ENCODE measurements around the gene TSHZ2.

The TSHZ2 gene

DNA sequence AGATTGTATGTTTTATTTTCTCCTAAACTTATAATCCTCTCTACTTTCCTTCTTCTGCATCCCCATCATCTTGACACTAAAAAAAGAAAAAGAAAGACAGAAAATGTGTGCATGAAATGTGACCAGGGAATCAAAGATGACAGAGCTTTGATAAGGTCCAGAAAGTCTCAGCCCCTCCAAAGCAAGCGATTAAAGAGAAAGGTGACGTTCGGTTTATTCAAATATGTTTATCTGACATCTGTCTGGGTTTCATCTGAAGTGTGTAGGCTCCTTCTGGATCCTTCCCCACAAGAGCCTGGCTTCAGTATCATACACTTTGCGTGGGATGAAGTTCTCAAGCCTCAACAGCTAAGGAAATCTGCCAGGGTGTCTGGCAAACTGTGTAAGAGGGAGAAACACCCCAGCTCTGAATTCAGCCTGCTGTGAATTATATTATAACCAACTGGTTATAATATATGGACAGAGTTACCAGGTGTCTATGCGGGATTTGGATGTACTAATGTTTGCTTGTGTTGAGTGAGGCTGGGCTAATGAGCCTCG, 358.5 kb downstream of the TSHZ2 start:
- DNase-seq: no peak

DNA sequence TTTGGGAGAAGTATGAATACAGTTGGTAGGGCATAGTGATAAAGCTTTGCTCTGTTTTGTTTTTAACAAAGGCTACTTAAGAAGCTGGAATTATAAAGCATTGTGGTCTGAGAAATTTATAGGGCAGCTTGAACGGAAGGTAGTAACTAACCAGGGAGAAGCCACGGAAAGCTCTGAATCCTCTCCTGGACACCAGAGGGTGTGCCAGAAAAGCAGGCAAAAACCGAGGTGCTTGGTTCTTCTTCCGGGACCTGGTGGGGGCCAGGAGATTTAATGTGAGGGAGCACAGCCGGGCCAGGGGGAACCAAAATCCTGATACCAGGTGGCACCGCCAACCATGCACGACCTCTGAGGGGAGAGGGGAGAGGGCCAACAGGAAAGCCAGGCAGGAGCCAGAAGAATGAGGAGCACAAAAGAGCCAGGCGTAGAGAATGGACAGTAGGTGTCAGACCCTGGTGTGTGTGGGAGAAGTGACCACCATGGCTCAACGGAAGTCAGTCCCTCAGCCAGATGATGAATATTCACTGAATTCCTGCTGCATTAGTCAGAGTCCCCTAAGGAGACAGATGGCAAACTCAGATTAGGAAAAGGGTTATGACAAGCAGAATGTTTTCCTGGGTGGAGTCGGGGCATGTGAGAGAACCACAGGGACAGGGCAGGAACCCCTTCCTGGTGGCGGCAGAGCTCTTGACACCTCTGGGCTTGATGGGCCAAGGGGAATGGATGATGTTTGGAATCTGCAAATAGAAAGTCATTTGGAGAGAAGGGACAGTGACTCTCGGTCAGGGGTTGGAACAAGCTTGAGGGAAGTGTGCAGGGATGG, 359.2 kb downstream of the TSHZ2 start:
- no peak for DNase-seq

DNA sequence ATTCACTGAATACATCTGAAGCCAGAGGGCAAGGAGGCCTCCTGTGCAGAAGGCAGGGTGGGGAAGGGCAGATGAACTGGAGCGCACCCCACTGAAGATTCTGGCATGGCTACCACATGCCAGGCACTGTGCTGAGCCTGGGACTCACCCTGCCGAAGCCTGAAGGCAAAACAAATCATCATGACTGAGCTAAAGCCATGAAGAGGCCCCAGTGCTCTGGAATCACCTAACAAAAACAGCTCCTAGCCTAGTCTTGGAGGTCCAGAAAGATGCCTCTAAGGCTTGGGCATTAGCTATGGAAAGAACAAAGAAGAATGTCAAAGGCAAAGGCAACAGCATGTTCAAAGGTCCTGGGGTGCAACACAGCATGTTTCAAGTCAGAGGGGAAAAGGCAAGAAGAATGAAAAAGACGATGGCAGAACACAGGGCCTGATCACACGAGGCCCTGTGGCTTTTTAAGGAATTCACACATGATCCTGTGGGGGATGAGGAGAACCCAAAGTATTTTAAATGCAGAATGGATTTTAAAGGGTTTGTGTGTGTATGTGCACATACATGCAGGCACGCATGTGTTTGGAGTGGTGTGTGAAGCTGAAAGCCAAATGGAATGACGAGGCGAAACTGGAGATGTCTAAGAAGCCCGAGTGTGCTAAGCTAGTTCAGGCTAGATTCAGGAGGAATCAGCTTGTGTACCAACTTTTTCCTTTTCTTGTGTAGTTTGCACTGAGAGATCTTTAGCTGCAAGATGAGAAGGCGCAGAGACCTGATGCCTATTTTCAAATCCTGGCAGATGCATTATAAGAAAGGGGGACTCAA, 360.1 kb downstream of the TSHZ2 start:
- no peak for DNase-seq

DNA sequence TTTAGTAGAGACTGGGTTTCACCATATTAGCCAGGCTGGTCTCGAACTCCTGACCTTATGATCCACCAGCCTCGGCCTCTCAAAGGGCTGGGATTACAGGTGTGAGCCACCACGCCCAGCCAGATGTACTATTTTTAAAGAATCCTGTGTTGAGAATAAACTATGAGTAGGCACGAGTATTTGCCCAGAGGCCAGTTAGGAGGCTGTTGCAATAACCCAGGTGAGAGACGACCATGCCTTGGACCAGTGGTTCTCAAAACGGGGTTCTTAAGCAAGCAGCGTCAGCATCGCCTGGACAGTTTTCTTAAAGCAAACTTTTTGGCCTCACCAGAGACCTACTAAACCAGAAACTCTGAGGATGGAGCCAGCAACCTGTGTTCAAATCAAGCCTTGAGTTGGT, 362.7 kb downstream of the TSHZ2 start:
- DNase-seq: no peak

DNA sequence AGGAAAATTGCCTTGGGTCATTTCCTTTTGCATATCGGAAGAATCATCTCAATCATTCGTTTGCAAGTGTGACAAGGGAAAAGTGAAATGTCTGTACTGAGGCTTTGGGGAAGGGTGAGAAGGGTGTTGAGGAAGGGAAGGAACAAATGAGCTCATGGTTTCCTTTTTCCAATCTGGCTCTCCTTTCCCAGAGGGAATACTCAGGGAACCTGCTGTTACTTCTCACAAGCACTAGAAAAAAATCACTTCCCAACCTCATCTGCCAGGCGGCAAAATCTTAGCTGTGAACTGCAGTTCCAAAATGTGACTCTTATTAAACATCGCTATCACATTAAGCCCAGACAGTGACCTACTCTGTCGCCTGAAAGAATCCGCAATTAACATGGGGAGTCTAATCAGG, 363.4 kb downstream of the TSHZ2 start:
- DNase-seq: no peak

DNA sequence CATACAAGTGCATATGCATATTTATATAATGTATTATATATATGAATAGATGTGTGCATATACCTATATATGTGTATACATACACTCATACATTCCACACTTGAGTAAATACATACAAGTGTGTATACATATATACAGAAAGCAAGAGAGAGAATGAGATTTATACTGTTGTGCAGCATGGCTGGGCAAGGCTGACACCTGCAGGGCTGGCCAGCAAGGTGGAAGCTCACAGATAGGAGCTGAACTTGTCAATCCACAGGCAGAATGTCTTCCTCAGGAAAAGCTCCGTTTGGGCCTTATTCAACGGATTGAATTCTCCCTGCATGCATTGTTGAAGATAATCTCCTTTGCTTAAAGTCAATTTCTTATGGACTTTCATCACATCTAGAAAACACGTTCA, 364.7 kb downstream of the TSHZ2 start:
- no peak for DNase-seq

DNA sequence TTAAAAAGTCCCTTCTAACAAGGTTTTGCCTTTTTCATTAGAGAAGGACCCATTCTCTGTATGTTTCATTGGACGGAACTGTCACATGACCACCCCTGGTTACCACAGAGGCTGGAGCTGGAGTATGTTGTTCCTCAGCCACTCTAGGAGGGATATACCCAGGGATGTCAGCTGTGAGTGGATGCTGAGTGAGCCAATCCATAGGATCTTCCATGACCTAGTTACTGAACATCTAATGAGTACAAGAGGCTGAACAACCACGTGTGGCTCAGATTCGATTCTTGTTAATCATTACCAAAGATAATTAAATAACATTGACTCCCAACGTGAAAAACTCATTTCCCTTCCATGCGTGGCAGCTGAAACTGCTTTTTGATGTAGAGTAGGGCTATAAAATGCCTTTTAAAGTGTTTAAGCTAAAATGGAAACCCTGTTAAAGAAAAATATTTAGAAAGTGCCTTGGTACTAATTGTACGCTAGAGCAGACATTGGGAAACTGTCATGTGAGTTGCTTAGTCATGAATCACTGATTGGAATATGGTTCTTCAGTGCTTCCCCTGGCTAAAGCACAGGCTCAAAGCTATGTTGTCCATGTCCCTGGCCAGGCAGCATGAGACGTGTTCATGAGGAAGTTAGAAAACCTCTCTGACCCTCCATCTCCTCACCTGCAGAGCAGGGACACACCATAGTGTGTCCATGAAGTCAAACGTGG, 365.4 kb downstream of the TSHZ2 start:
- DNase-seq: no peak

DNA sequence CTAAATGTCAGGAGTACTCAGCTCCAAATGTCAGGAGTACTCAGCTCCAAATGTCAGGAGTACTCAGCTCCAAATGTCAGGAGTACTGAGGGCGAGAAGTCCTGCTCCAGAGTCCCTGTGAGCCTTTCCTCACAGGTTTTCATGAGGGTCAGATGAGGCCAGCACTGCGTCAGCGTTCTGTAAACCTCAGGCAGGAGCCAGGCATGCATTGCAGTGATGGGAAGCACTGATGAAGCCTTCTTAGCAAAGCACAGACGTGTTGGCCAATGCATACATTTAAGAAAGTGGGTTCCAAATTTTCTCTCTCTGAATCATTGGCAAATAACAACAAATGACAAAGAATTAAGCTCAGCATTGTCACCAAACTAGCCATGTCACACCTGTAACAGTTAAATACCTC, 366.6 kb downstream of the TSHZ2 start:
- DNase-seq: no peak

DNA sequence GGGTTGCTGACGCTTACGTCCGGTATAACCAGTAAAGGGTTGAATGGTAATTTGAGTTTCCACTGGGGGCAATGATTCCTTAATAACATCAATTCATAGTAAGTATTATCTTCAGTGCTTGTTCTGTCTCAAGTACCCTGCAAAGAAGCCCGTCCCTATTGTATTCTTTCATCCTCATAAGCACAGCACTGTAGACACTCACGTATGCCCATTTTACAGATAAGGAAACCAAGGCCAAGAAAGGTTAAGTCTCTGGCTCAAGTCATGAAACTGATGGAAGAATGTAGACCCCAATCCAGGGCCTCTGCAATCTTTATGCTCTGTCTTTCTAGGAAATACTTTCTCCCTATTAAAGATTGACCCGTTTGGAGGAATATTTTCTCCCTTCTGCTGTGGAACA, 370.3 kb downstream of the TSHZ2 start:
- no peak for DNase-seq

DNA sequence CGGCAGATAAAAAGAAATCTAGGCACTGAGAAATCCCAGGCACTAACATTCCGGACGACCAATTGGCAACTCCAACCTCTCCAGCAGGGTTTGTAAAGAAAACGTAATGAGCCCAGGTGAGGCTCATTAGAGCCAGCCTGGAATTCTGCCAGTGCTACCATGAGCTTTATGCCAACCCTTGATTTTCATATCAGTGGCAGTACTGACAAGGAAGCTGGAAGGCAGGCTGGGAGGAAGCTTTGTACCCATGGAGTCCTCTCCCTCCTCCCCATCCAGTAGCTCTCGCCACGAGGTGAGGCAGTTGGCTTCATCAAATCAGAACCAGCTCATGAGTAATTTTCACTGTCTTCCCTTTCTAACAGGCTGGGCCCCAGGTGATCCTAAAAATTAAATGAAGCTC, 371.3 kb downstream of the TSHZ2 start:
- DNase-seq: no peak

DNA sequence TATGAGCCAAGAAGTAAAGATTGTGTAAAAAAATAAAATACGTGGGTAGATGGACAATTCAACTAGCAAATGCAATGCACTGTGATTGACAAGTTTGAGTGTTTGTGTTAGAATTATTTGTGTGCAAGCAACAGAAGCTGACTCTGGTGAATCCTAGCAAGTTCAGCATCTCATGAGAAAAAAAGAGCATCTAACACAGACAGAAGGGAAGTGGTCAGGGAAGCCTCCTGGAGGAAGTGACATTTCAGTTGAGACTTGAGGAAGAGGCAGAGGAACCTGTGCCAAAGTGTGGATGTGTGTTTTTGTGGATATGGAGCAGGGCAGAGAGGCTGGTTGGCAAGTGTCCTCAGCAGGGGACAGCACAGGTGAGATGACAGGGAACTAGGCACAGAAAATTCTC, 372.7 kb downstream of the TSHZ2 start:
- DNase-seq: no peak

DNA sequence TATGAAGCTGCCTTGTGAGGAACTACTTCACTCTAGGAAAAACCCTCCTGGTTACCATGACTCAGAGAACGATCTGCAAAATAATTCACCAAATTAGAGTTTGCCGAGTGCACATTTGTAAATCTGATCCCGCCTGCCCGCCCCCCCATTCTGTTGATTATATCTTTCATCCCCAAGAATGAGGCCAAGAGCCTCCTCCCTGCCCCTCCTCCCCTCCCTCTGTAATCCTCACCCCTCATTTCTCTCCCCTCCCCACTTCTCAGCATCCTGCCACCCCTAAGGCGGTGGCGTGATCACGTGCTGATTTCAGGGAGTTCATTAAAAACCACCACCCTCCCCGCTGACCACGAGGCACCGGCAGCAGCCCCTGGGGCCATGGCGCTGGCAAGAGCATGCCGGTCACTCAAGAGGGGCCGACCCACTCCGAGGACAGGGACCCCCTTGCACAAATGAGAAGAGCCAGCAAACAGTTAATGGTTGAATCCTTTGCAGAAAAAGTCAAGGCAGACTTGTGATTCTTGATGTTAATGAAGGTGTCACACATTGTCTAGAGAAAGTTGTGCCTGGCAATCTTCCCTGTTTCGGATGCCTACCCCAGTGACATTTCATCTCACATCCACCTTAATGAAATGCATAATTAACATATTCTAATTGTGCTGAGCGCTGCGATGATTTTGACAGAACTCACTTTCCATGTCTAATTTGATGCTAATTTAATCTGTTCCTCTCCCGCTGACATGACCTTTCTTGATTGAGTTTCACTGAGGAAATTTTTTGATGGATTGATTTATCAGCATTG, 373.6 kb downstream of the TSHZ2 start:
- DNase-seq: no peak

DNA sequence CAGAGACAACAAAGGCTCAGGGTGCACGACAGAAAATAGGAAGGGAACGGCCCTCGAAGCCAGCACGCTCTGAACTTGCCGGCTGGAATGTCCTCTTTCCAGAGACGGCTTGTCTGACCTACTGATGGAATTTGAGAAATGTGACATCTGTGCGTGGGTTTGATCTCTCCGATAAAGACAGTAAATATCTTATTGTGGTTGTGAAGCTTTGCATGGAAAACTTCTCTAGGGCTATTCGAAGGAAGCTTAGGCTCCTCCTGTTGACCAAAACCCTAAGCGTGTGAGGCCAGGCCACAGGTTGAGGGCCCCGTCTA, 374.1 kb downstream of the TSHZ2 start:
- no peak for DNase-seq

DNA sequence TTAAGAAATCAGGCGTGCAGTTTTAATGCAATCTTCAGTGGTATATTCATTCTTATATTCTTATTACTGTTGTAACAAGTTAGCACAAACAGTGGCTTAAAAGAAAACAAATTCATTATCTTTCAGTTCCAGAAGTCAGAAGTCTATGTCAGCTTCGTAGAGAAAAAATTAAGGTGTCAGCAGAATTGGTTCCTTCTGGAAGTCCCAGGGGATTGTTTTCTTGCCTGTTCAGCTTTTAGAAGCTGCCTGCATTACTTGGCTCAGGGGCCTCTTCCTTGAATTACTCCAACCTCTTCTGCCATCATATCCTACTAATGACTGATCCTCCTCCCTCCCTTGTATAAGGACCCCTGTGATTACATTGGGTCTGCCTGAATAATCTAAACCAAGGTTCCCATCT, 377.6 kb downstream of the TSHZ2 start:
- DNase-seq: no peak

DNA sequence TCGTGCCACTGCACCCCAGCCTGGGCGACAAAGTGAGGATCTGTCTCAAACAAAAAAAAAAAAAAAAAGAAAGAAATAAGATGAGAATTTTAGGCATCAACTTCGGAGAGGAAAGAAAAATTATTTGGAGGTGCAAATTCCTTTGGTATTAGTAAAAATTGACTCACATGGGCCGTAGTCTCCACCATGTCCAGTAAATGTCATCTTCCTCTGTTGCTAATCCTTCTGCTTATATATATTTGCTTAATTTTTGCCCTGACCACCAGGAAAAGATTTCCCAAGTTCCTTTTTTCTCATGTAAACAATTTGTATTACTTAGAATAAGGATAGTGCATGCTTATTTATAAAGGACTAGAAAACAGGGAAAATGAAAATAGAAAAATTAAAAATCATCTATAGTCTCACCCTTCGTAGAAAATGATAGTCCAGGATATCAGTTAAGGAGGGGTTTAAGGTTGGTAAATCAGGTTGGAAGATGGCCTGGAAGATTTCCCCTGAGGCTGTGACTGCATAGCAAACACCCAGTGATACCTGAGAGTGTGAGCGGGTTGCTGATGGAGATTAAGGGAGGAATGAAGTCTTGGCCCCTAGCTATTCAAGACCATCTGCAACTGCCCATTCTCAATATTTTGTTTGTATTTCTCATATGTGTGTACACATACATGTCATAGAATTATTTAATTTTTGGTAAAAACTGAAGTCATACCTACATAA, 380.7 kb downstream of the TSHZ2 start:
- no peak for DNase-seq

DNA sequence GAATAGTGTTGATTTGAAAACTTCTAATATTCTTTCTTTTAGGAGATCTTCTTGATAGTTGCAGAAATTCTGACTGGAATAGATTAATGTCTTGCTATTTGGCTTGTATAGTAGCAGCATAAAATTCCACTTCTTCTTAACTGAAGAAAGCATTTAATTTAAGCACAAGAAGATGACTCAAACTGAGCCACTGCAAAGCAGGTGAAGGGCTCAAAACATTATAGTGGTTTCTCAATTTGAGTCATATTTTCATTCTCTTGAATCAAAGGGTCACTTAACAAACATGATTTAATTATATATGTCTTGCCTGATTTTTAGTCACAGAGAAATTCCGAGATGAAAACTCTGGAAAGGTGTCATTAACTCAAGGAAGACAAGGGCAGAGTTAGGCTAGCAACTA, 382.2 kb downstream of the TSHZ2 start:
- DNase-seq: no peak

DNA sequence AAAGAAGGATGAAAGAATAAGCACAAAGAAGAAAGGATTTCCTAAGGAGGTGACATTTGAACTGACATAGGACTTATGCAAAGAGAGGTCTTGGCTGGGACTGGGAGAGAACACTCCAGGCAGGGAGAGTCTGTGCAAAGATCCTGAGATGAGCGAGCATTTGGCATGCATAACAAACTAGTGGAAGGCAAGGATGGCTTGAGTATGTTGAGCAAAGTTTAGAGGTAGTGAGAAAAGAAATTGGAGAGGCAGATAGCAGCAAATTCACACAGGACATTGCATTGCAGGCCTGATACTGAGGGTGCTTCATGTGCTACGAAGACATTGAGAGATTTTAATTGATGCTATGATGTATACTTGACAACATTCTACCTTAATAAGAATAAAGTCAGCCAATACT, 383.6 kb downstream of the TSHZ2 start:
- no peak for DNase-seq

DNA sequence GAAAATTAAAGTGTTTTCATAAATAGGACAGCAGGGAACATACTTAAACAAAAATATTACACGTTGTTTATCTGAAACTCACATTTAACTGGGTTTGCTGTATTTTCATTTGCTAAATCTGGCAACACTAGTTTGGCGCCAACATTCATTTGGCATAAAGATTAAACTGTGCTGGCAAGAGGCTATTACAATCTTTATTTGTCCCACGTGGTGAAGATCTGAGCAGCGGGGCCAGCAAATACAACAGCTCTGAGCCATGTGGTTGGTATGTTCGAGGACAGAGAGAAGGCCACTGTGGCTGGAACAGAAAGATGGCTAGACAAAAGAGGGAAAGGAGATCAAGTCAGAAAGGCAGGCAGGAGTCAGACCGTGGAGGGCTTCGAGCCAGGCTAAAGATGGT, 387.3 kb downstream of the TSHZ2 start:
- DNase-seq: no peak

DNA sequence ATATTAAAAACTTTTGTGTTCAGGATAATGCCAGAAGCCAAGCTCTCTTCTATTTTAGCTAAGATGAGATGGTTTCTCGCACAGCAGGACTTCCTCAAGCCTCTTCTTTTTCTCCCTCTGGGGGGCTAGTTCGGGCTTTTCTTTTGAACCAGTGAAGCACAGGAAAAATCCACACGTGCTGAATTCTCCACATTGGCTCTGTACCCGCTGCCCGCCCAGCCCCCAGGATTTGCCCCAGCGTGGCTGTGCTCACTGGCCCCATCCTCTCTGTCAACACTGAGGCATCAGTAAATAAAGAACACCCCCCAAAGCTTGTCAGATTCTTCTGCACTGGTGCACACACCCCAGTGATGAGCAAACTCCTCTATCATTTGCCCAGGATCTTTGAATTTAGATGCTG, 388.7 kb downstream of the TSHZ2 start:
- no peak for DNase-seq

DNA sequence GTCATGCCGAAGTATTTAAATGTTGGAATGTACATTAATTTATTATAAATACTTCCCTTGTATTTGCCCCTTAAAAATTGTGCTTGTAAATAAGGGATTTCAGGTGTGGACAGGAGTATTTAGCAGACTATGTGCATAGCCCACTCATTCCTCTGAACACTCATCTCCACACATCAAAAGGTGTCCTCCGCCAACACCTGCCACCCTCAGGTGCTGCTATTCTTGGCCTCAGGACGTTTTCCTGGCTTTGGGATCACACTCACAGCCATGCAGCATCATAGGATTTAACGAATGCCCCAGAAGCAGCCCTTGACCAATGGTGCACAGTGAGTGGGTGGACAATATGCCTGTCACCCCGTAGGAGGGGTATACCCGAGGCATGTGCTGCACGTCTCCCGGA, 390.6 kb downstream of the TSHZ2 start:
- DNase-seq: no peak

DNA sequence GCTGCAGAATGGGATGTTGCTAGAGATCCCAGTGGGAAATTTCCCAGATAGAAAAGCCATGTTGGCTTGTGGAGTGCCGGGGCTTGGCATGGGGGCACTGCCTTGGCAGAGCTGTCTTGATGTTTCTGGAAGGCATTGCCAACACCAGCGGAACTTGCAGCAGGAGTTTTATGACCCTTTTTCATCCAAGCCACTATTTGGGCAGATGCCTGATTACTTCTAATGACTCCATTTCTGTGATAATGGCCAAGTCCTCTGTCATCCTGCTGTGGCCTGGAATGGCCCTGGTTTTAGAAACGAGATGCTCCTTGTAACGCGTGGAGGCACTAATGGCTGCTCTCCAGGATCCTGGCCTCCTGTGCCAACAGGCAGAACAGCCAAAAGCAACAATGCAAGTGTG, 392.5 kb downstream of the TSHZ2 start:
- no peak for DNase-seq

DNA sequence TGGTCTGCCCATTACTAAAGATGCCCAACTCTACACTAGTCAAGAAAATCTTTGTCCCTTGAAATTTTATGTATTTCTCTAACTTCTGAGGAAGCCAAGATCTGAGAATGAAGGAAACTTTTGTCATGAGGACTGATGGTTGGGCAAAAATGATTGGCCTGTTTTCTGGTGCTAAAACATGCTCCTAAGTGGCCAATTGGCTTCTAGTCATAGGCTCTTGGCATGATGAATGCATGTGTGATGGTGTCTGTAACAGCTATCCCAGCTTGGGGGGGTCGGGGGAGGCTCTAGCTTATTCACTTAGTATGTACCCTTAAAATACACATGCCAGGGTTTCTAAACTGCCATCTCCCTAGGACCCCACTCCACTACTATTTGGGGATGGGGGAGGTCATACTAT, 392.9 kb downstream of the TSHZ2 start:
- DNase-seq: no peak
